H1 (cell line): ENCODE data around the gene TECPR2.

Experiments
- JUND ChIP-seq: IDR thresholded peaks from 2 replicates; pipeline ENCODE4 v1.6.1; 2011; ENCODE audit warnings: mild to moderate bottlenecking, improper control_type of control experiment, low read length
- POLR2A ChIP-seq, 2 experiments: IDR thresholded peaks; 1 replicate in 1 of 2; 2 replicates in 1 of 2; pipeline ENCODE4 v1.6.1; 2011; ENCODE audit warnings: low read depth in 2 of 2, low read length in 2 of 2, mild to moderate bottlenecking in 2 of 2; ENCODE audit errors: control extremely low read depth in 1 of 2
- ZNF274 ChIP-seq: IDR thresholded peaks from 2 replicates; pipeline ENCODE4 v1.7.0; 2012; ENCODE audit warnings: low read length, borderline replicate concordance; ENCODE audit errors: extremely low read depth

DNA sequence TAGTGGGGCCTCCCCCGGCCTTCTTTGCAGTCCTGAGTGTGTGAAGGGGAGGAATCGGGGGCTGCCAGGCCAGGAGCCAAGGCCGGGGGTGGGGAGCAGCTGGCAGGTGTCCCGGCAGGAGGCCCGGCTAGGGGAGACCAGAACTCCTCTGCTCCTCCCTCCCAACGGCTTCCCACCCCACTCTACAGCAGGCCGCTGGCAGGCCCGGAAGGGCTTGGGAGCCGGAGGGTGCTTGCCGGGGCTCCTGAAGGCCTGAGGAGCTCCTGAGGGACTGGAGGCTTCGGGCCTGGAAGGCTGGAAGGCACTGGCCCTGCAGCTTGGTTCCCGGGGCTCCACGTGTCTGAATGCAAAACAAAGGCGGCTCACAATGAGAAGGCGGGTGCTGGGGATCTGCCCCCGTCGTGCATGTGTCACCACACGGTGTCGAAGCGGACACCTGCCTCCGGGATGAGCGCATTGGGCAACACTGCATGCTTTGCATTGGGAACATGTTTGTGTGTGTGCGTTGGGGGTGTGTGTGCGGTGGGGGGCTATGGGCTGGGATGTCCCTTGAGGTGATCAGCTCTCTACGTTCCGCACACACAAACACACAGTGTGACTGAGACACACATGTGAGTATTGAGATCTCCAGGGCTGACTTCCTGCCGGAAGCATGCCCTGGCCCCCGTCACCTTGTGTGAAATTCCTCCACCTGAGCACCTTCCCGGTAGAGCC lies 177.7 kb downstream of the TECPR2 start:
- TF ChIP-seq JUND: no peak
- no peak for TF ChIP-seq ZNF274
- no peak for TF ChIP-seq POLR2A (IDR thresholded peaks at IDR 0.05; ENCODE audit: control extremely low read depth in 1 of 2, low read depth in 2 of 2, low read length in 2 of 2)
